WI38 (cell line): ENCODE data around the gene TUBB3.
"Not testable (repeated sequence)": the region's sequence is repeated elsewhere in the genome, so short reads cannot be mapped to it uniquely, and the experiment has no call there.

Experiments
- H3K4me3 ChIP-seq: 2 replicates; pipeline ENCODE4 v1.5.1; 2011; ENCODE audit warnings: low read depth, mild to moderate bottlenecking, control low read depth, low read length
- TF ChIP-seq, protein P1 (sequence below): IDR thresholded peaks from 2 replicates; pipeline ENCODE4 v1.5.1; 2012; ENCODE audit warnings: low read depth, mild to moderate bottlenecking, control low read depth, low read length

The TUBB3 gene

DNA sequence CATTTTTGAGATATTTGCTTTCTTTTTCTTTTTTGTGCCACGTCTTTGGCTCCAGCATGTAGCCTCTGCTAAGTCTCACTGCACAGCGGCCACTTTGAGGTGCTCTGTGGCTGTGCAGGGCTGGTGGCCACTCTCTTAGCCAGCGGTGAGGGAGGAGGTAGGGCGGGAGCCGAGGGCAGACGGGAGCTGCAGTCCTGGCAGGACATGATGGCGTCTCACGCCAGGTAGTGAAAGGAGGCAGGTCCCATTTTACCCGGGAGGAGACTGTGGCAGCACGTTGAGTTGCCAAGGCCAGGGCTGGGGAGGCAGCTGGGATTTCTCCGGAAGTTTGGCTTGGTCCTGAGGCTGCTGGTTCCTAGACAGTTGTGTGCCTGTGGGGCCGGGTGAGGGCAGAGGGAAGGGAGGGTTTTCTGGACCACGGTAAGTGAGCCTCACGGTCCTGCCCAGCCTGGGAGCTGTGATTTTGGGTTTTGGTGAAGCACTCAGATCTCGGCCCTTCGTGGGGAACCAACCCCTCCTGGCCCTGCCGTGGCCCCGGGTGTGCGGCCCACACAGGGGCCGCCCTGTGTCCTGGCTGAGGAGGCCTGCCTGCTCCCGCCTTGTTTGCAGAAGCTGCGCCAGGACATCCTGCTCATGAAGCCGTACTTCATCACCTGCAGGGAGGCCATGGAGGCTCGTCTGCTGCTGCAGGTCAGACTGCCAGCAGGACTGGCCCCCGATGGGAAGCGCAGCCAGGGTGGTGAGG lies 39.8 kb downstream of the TUBB3 start:
- TF ChIP-seq, protein P1, sequence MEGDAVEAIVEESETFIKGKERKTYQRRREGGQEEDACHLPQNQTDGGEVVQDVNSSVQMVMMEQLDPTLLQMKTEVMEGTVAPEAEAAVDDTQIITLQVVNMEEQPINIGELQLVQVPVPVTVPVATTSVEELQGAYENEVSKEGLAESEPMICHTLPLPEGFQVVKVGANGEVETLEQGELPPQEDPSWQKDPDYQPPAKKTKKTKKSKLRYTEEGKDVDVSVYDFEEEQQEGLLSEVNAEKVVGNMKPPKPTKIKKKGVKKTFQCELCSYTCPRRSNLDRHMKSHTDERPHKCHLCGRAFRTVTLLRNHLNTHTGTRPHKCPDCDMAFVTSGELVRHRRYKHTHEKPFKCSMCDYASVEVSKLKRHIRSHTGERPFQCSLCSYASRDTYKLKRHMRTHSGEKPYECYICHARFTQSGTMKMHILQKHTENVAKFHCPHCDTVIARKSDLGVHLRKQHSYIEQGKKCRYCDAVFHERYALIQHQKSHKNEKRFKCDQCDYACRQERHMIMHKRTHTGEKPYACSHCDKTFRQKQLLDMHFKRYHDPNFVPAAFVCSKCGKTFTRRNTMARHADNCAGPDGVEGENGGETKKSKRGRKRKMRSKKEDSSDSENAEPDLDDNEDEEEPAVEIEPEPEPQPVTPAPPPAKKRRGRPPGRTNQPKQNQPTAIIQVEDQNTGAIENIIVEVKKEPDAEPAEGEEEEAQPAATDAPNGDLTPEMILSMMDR: no peak
- no peak overlapping the region for H3K4me3 ChIP-seq

DNA sequence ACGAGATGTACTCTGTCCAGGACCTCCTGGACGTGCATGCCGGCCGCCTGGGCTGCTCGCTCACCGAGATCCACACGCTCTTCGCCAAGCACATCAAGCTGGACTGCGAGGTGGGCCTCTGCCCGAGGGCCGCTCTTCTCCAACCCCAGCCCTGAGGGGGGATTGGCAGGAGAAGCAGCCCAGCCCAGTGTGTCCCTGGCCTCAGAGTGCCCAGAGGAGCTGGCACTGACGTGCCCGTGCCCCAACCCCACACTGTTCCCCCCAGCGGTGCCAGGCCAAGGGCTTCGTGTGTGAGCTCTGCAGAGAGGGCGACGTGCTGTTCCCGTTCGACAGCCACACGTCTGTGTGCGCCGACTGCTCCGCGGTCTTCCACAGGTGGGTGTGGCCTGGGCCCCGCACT lies 41.1 kb downstream of the TUBB3 start:
- H3K4me3 ChIP-seq: no peak overlapping the region
- TF ChIP-seq, protein P1: no peak

DNA sequence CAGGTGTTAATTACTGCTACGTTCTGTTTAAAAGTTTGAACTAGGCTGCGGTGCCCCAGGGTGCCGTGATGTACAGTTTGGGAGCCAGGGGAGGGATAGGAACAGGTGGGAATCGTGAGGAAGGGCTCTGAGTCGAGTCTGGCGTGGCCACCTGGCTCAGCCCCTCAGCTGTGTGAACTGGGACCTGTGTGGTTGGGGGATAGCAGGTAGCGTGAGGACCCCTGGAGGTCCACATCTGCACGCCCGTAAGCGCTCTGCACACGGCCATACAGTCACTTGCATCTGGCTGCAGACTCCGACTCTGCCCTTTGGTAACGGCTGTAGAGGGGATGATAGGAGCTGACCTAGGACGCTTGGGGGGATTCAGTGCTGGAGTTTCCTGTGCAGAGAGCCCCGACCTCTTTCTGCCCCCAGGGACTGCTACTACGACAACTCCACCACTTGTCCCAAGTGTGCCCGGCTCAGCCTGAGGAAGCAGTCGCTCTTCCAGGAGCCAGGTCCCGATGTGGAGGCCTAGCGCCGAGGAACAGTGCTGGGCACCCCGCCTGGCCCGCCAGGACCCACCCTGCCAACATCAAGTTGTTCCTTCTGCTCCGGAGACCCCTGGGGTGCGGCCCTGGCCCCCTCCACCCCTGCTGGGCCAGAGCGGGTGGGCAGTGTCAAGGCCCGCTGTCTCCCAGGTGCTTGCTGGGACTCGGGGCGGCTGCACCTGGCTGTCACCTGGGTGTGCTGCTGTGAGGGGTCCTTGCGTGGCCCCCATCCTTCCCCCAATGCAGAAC lies 42.5 kb downstream of the TUBB3 start:
- H3K4me3 ChIP-seq: no peak overlapping the region
- TF ChIP-seq, protein P1: no peak

DNA sequence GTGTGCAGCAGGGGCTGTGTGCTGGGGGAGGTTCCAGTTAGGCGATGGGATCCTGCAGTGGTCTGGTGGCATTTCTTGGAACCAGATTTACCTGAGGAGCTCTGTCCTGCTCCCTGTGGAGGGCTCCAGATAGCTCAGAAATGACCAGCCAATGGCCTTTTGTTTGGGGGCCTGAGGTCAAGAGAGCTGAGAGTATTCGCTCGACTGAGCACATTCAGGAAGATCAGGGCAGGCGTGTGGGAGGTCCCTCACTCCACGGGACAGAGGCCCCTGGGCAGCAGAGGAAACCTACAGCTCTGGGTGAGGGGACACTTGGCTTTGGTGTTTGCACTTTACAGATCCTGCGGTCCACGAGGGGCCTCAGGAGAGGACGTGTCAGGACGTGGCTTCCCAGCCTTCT lies 43.6 kb downstream of the TUBB3 start:
- TF ChIP-seq, protein P1: no peak
- no peak overlapping the region for H3K4me3 ChIP-seq

DNA sequence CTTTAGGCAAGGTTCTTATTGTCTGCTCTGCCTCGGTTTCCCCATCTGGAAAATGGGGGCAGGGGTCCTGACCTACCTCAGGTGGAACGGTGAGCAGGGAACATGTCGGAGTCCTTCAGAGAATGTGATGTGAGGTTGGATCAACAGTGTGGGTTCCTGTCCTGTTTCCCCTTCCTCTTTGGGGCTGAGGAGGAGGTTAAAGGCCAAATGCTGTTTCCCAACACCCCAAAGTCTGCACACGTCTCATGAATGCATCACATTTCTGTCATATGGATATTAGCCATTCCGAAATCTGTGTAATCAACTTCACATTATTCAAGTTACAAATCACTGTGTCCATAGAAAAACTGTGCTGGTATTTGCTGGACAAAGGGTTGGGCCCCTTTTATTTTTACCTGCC lies 44.3 kb downstream of the TUBB3 start:
- not testable (repeated sequence) for H3K4me3 ChIP-seq

DNA sequence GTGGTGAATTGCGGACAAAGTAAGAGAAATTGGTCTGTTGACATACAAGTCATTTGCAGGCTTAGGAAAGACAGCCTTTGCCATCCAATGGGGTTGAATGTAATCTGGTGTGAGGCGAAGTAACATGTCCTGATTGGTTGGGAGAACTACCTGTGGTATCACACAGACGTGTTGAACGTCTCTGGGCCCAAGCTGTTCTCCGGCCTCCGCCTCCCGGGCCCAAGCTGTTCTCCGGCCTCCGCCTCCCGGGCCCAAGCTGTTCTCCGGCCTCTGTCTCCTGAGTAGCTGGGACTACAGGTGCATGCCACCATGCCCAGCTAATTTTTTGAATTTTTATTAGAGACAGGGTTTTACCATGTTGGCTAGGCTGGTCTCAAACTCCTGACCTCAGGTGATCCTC lies 44.9 kb downstream of the TUBB3 start:
- H3K4me3 ChIP-seq: not testable (repeated sequence)

DNA sequence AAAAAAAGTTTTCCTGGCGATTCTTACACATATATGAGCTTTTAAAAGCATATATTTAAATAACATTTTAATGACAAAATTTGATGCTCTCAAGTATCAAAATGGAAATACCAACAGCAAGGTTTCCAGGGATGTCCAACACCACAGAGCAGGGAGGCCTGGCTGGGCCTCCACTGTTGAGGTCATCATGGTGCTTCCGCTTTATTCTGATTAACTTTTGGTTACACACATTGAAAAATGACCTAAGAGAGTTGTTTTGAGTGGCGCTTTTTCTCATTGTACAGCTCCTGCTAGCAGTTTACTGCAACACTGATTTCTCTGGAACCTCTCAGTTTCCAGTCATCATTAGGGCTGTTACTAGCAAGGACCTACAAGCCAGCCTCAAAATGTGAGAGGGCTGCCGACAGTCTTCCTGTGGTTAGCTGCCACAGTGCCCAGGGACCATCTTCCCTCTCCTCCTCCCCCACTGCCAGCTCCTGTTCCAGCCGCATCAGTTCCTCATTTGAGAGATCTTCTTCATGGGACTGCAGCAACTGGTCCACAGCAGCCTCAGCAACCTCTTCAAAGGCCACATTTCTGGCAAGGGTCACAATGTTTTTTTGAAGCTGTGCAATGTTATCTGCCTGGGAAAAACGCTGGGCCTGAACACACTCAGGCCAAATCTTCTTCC lies 46.7 kb downstream of the TUBB3 start:
- TF ChIP-seq, protein P1: no peak

More for the DNA sequence above, 46.7 kb downstream of the TUBB3 start:
- H3K4me3 ChIP-seq: no peak overlapping the region
